HCT116 (cell line): Measurements from ENCODE around the gene GPI.

Source experiments
- CEBPB ChIP-seq: IDR thresholded peaks from 2 replicates; pipeline ENCODE4 v1.6.1; 2012; ENCODE audit warnings: low read depth
- CTCF ChIP-seq, 3 experiments: fragments of 200-600 bp in 1 of 3; sonication (generic) in 1 of 3; IDR thresholded peaks in 2 of 3; conservative IDR thresholded peaks in 1 of 3; 2 replicates each; pipeline ENCODE4 v1.5.1; 2012 to 2017; ENCODE audit warnings: low read depth in 2 of 3, low read length in 2 of 3, antibody characterized with exemption in 1 of 3, borderline replicate concordance in 1 of 3, control low read depth in 1 of 3, mild to moderate bottlenecking in 1 of 3, mixed read lengths in 1 of 3, mixed run types in 1 of 3, moderate library complexity in 1 of 3; ENCODE audit not compliant: insufficient read depth in 1 of 3
- EZH2 ChIP-seq: fragments of 200-600 bp; sonication (generic); IDR thresholded peaks from 2 replicates; pipeline ENCODE4 v1.6.1; 2017; ENCODE audit warnings: antibody characterized with exemption, mixed run types
- POLR2A ChIP-seq: IDR thresholded peaks from 2 replicates; pipeline ENCODE4 v1.7.0; 2011; ENCODE audit warnings: borderline replicate concordance; ENCODE audit not compliant: insufficient read depth, insufficient read length; ENCODE audit errors: extremely low read depth
- POLR2AphosphoS5 ChIP-seq: IDR thresholded peaks from 2 replicates; pipeline ENCODE4 v1.6.1; 2011; ENCODE audit warnings: mild to moderate bottlenecking, low read depth, low read length, moderate library complexity
- RAD21 ChIP-seq: IDR thresholded peaks from 2 replicates; pipeline ENCODE4 v1.6.1; 2012; ENCODE audit warnings: low read depth, mild to moderate bottlenecking
- SIN3A ChIP-seq: IDR thresholded peaks from 2 replicates; pipeline ENCODE4 v1.6.1; 2012; ENCODE audit warnings: low read depth
- SP1 ChIP-seq: IDR thresholded peaks from 2 replicates; pipeline ENCODE4 v1.6.1; 2012; ENCODE audit warnings: low read depth
- YY1 ChIP-seq: IDR thresholded peaks from 2 replicates; pipeline ENCODE4 v1.6.1; 2011; ENCODE audit warnings: low read length, low read depth, moderate library complexity, mild to moderate bottlenecking; ENCODE audit not compliant: insufficient replicate concordance; ENCODE audit errors: extremely low read depth
- TF ChIP-seq, protein P1 (sequence below): IDR thresholded peaks from 2 replicates; pipeline ENCODE4 v1.6.1; 2012; ENCODE audit warnings: low read depth
- TF ChIP-seq, protein P2 (sequence below): IDR thresholded peaks from 2 replicates; pipeline ENCODE4 v1.6.1; 2012

DNA sequence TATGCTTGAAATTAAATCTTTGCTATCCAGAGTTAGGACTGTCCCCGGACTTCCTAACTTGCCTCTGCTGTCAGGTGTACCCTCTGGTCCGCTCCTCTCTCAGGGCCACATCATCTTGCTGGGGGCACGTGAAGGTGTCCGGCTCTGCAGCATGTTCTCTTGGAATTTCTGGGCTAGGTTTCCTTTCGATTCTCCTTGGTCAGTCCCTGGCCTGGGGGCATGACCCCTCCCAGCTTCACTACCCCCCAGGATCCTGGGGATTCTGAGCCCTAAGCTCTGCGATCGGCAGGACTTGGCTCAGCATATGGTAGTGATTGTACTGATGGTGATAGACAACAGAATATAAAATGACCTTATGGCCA is 5.1 kb upstream of the GPI start:
- no peak for TF ChIP-seq CTCF (IDR thresholded peaks at IDR 0.05 in 2 of 3, conservative IDR thresholded peaks at IDR 0.05 in 1 of 3; ENCODE audit: borderline replicate concordance in 1 of 3, insufficient read depth in 1 of 3, low read depth in 2 of 3, low read length in 2 of 3)
- TF ChIP-seq CEBPB, result no peak
- TF ChIP-seq, protein P1, sequence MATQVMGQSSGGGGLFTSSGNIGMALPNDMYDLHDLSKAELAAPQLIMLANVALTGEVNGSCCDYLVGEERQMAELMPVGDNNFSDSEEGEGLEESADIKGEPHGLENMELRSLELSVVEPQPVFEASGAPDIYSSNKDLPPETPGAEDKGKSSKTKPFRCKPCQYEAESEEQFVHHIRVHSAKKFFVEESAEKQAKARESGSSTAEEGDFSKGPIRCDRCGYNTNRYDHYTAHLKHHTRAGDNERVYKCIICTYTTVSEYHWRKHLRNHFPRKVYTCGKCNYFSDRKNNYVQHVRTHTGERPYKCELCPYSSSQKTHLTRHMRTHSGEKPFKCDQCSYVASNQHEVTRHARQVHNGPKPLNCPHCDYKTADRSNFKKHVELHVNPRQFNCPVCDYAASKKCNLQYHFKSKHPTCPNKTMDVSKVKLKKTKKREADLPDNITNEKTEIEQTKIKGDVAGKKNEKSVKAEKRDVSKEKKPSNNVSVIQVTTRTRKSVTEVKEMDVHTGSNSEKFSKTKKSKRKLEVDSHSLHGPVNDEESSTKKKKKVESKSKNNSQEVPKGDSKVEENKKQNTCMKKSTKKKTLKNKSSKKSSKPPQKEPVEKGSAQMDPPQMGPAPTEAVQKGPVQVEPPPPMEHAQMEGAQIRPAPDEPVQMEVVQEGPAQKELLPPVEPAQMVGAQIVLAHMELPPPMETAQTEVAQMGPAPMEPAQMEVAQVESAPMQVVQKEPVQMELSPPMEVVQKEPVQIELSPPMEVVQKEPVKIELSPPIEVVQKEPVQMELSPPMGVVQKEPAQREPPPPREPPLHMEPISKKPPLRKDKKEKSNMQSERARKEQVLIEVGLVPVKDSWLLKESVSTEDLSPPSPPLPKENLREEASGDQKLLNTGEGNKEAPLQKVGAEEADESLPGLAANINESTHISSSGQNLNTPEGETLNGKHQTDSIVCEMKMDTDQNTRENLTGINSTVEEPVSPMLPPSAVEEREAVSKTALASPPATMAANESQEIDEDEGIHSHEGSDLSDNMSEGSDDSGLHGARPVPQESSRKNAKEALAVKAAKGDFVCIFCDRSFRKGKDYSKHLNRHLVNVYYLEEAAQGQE, result no peak
- no peak for TF ChIP-seq EZH2
- TF ChIP-seq, protein P2, sequence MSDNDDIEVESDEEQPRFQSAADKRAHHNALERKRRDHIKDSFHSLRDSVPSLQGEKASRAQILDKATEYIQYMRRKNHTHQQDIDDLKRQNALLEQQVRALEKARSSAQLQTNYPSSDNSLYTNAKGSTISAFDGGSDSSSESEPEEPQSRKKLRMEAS, result no peak
- TF ChIP-seq POLR2AphosphoS5, result no peak
- no peak for TF ChIP-seq SP1
- TF ChIP-seq POLR2A, result no peak
- no peak for TF ChIP-seq YY1
- 0 out of 2 replicates have a peak, but pooled peaks have one; percentile 8 for TF ChIP-seq SIN3A
- no peak for TF ChIP-seq RAD21
